Activated naive CD8-positive, alpha-beta T cell treated with anti-CD3 and anti-CD28 coated beads, Interleukin-2, amount 50 U/mL, for 24 hours (primary cell): ENCODE results near the gene PRKAR2B.
A peak's percentile ranks its signal among the peaks of the same experiment; 100 is the strongest.
"Not testable (repeated sequence)": the region's sequence is repeated elsewhere in the genome, so short reads cannot be mapped to it uniquely, and the experiment has no call there.

ENCODE experiments used
- ATAC-seq: fragments of 150-1000 bp; cut with Tn5 transposase; one replicate; pipeline ENCODE4 v1.10.0; 2021
- DNase-seq: peaks from one replicate; pipeline ENCODE4 v3.0.0; 2021
- H3K27ac Mint-ChIP-seq: one replicate; pipeline ENCODE4 v1.8.0; 2021; ENCODE audit warnings: mild to moderate bottlenecking, mixed read lengths
- H3K27me3 Mint-ChIP-seq: one replicate; pipeline ENCODE4 v1.8.0; 2021; ENCODE audit warnings: mixed read lengths
- H3K36me3 Mint-ChIP-seq: one replicate; pipeline ENCODE4 v1.8.0; 2021; ENCODE audit warnings: low read depth, mixed read lengths
- H3K4me1 Mint-ChIP-seq: one replicate; pipeline ENCODE4 v1.8.0; 2021; ENCODE audit warnings: mixed read lengths
- H3K4me3 Mint-ChIP-seq: one replicate; pipeline ENCODE4 v1.8.0; 2021; ENCODE audit warnings: mild to moderate bottlenecking, moderate library complexity, mixed read lengths
- H3K9me3 Mint-ChIP-seq: one replicate; pipeline ENCODE4 v1.8.0; 2021; ENCODE audit warnings: mixed read lengths

PRKAR2B gene

DNA sequence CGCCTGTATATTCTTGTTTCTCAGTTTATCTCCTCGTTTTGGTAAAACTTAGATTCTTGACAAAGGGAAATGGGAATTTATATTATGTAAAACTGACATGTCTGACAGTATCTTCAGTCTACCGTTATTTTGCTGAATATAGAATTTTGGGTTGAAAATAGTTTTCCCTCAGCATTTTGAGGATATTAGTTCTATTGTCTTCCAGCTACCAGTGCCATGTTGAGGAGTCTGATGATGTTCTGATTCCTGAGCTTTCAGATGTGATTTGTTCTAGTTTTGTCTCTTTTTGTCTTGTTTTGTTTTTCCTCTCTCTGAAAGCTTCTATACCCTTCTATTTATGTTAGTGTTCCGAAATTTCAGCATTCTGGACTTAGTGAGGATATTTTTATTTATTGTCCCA is 8.0 kb upstream of the PRKAR2B start:
- Mint-ChIP-seq H3K36me3 (no peaks in the 10 kb centered on the region), H3K4me1 (no peaks in the 10 kb centered on the region), H3K27ac (no peak overlapping the region), H3K4me3 (no peak overlapping the region), H3K9me3 (peaks cover 12% of the 10 kb centered on the region), H3K27me3 (peaks cover 4% of the 10 kb centered on the region)
- no peak for ATAC-seq
- DNase-seq, result no peak

- no peak overlapping the region for H3K27ac Mint-ChIP-seq
- H3K4me1 Mint-ChIP-seq, result no peaks in the 10 kb centered on the region
- ATAC-seq (no peak), DNase-seq (no peak)
- no peaks in the 10 kb centered on the region for H3K36me3 Mint-ChIP-seq
- peaks cover 4% of the 10 kb centered on the region for H3K27me3 Mint-ChIP-seq
- no peak overlapping the region for H3K4me3 Mint-ChIP-seq
- peaks cover 12% of the 10 kb centered on the region for H3K9me3 Mint-ChIP-seq
These were observed 6.5 kb upstream of the PRKAR2B start for GRCh38 chr7:107037717-107038603.

DNA sequence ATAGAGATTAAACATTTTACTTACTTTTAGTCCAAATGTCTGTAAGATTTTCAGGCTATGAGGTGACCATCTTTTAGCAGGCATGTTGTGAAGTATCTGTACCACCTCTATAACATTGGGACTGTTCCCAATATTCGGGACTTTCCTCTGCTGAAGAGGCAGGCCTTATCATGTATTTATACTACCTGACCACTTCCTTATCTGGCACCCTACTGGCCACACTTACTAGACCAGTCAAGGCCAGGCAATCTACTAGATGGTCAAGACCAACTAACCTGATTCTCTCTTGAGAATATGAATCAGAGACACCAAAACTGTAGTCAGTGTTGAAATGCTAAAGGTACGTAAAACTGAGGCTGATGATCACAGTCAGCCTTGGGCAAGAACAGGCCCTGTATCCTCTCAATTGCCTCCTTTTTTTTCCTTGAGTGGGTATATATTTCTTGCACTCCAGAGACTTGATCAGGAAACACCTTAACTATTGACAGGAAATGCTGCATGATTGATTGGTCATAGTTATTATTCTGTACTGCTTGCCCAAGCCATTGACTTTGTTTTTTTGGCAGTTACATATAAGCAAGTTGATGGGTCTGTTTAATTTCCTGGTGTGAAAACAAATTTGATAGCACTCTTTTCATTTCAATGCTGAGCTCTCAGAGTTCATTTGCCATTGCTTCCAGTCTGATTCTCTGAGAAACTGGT is 5.2 kb upstream of the PRKAR2B start:
- Mint-ChIP-seq H3K27me3 (peaks cover 6% of the 10 kb centered on the region), H3K4me3 (no peak overlapping the region), H3K27ac (no peak overlapping the region), H3K36me3 (no peaks in the 10 kb centered on the region), H3K9me3 (peaks cover 12% of the 10 kb centered on the region), H3K4me1 (peaks cover 3% of the 10 kb centered on the region)
- DNase-seq (no peak), ATAC-seq (no peak)

GRCh38 chr7:107041097-107041496 is 3.4 kb upstream of the PRKAR2B start:
- peaks cover 16% of the 10 kb centered on the region for H3K27me3 Mint-ChIP-seq
- H3K9me3 Mint-ChIP-seq, result peaks cover 12% of the 10 kb centered on the region
- no peak for DNase-seq
- ATAC-seq, result no peak
- peaks cover 9% of the 10 kb centered on the region for H3K4me1 Mint-ChIP-seq
- H3K4me3 Mint-ChIP-seq, result no peak overlapping the region
- H3K36me3 Mint-ChIP-seq, result no peaks in the 10 kb centered on the region
- H3K27ac Mint-ChIP-seq, result no peak overlapping the region

- H3K4me3 Mint-ChIP-seq, H3K27ac Mint-ChIP-seq, H3K4me1 Mint-ChIP-seq, ATAC-seq, DNase-seq, H3K36me3 Mint-ChIP-seq, H3K9me3 Mint-ChIP-seq: not testable (repeated sequence)
- peaks cover 21% of the 10 kb centered on the region for H3K27me3 Mint-ChIP-seq
These were observed 2.7 kb upstream of the PRKAR2B start for GRCh38 chr7:107041764-107042163.

- H3K4me3 Mint-ChIP-seq, H3K9me3 Mint-ChIP-seq, H3K27ac Mint-ChIP-seq, ATAC-seq, H3K36me3 Mint-ChIP-seq, DNase-seq, H3K4me1 Mint-ChIP-seq: not testable (repeated sequence)
- peaks cover 27% of the 10 kb centered on the region for H3K27me3 Mint-ChIP-seq
These were observed 2.1 kb upstream of the PRKAR2B start for GRCh38 chr7:107042326-107042910.

- ATAC-seq, result no peak
- H3K9me3 Mint-ChIP-seq, result no peaks in the 10 kb centered on the region
- H3K27ac Mint-ChIP-seq, result no peak overlapping the region
- H3K36me3 Mint-ChIP-seq, result no peaks in the 10 kb centered on the region
- H3K4me1 Mint-ChIP-seq, result peaks cover 9% of the 10 kb centered on the region
- DNase-seq, result no peak
- H3K4me3 Mint-ChIP-seq, result no peak overlapping the region
- H3K27me3 Mint-ChIP-seq, result peaks cover 30% of the 10 kb centered on the region
These were observed 1.0 kb upstream of the PRKAR2B start for GRCh38 chr7:107043491-107043890.

DNA sequence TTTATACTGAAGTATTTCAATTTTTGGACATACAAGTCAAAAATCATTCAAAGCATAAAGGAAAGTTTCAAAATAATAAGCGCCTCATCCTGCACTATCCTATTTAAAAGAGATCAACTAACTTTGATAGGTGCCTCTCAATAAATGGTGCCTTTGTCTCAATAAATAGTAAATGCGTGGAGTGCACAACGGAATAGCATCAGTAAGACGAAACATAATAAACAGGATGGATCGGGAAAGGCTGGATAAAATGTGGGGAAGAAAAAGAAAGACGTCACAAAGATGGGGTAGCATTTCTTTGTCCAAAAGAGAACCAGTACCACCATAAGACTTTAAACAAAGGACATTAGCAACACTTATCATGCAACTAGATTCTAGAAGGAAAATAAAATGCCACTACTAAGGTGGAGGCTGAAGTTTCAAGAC is 571 bp upstream of the PRKAR2B start:
- no peaks in the 10 kb centered on the region for H3K9me3 Mint-ChIP-seq
- H3K4me1 Mint-ChIP-seq, result peaks cover 9% of the 10 kb centered on the region
- H3K36me3 Mint-ChIP-seq, result no peaks in the 10 kb centered on the region
- DNase-seq, result no peak
- H3K27me3 Mint-ChIP-seq, result peaks cover 34% of the 10 kb centered on the region
- peak overlapping the region; percentile 30 for H3K27ac Mint-ChIP-seq
- H3K4me3 Mint-ChIP-seq, result peak overlapping the region; percentile 57
- ATAC-seq, result no peak

DNA sequence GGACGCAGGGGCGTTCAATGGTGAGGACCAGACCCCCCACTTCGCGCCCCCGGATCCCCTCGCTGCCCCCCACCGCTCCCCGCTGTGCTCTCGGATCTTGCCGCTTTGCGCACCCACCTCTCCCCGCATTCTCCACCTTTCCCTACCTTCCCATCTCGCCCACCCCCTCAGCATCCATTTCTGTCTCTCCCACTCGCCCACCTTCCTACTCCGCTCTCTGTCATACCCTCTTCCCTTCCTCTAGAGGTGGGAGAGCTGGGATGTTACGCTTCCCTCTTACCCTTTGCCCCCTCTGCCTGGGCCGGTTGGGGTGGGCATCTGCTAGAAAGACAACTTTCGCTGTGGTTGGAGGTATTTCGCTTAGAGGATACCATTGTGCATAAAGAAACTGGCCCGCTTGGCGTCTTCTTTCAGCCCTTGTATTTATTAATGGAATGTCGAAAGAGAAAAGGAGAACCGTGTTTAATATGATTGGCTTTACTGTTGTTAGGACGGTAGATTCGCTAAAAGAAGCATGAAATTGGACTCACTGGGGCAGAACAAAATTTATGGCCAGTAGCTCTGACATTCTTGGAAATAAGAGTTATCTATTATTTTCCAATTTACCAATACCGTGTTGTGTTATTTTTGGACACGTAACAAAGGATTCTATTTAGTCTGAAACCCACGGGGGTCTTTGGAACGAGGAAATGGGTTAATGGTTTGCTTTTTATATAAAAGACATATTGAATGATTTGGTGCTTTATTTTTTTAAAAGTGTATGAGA is 873 bp downstream of the PRKAR2B start:
- H3K27ac Mint-ChIP-seq, result no peak overlapping the region
- peak overlapping the region; percentile 79 for H3K4me3 Mint-ChIP-seq
- DNase-seq (no peak), ATAC-seq (no peak)
- peaks cover 9% of the 10 kb centered on the region for H3K4me1 Mint-ChIP-seq
- H3K27me3 Mint-ChIP-seq, result peaks cover 42% of the 10 kb centered on the region
- no peaks in the 10 kb centered on the region for H3K9me3 Mint-ChIP-seq
- no peaks in the 10 kb centered on the region for H3K36me3 Mint-ChIP-seq

DNA sequence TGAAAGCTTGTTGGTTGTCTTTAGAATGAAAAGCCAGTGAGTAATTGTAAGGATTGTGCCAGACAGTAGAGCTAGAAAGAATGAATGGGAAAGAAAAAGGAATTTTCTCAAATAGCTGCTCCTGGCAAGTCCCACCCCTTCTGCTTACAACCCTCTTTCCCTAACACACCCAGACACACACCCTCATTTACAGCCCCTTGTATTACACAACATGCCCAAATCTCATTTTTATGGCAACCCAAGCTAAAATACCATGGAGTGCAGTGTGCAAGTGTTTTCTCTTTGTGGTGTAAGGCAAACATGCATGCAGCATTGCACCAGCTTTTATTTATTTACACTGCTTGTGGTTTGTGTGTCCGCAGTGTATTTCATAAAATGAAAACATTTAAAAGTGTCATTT is 1.5 kb downstream of the PRKAR2B start:
- peaks cover 46% of the 10 kb centered on the region for H3K27me3 Mint-ChIP-seq
- H3K9me3 Mint-ChIP-seq, result no peaks in the 10 kb centered on the region
- DNase-seq (no peak), ATAC-seq (no peak)
- H3K4me1 Mint-ChIP-seq, result peaks cover 9% of the 10 kb centered on the region
- peak overlapping the region; percentile 9 for H3K4me3 Mint-ChIP-seq
- no peak overlapping the region for H3K27ac Mint-ChIP-seq
- no peaks in the 10 kb centered on the region for H3K36me3 Mint-ChIP-seq

DNA sequence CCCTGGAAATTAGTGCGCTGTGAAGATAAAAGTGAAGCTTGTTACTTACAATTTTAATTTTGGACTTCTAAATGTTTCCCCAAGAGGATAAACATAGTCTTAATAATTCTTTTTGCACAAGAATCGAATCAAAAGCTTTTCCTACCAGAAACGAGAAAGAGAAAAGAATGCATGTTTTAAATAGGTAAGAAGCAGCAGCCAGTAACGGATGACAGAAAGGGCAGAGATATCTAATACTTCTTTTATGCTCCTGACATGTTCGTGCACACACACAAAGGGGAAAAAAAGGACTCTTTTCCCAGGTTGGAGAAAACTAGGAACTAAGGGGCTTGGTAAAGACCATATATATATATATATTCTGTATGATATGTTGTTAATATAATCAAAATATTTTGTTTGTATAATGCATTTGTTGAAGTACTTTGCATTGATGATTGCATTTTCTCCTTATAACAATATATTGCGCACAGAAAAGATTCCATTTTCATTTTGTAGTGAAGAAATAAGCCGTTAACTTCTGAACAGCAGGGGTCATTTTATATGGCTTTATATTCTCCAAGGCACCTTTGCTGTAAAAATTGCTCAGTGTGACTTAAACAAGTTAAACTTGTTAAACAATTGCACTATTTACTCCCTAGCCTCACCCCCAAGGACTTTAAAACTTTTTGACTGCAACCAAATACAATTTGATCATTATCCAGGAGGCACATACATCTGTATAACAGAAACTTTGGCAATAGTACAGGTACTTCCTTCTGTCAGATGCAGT is 2.2 kb downstream of the PRKAR2B start:
- ATAC-seq, result no peak
- no peak overlapping the region for H3K4me3 Mint-ChIP-seq
- peaks cover 46% of the 10 kb centered on the region for H3K27me3 Mint-ChIP-seq

GRCh38 chr7:107047902-107048782 is 3.6 kb downstream of the PRKAR2B start:
- Mint-ChIP-seq H3K27ac (no peak overlapping the region), H3K27me3 (peaks cover 46% of the 10 kb centered on the region), H3K9me3 (no peaks in the 10 kb centered on the region), H3K4me1 (peaks cover 17% of the 10 kb centered on the region), H3K4me3 (no peak overlapping the region), H3K36me3 (no peaks in the 10 kb centered on the region)
- DNase-seq (peak; percentile 4), ATAC-seq (no peak)

More for the DNA sequence above, 2.2 kb downstream of the PRKAR2B start:
- no peaks in the 10 kb centered on the region for H3K9me3 Mint-ChIP-seq
- H3K4me1 Mint-ChIP-seq, result peaks cover 15% of the 10 kb centered on the region
- no peak overlapping the region for H3K27ac Mint-ChIP-seq
- no peak for DNase-seq
- no peaks in the 10 kb centered on the region for H3K36me3 Mint-ChIP-seq

DNA sequence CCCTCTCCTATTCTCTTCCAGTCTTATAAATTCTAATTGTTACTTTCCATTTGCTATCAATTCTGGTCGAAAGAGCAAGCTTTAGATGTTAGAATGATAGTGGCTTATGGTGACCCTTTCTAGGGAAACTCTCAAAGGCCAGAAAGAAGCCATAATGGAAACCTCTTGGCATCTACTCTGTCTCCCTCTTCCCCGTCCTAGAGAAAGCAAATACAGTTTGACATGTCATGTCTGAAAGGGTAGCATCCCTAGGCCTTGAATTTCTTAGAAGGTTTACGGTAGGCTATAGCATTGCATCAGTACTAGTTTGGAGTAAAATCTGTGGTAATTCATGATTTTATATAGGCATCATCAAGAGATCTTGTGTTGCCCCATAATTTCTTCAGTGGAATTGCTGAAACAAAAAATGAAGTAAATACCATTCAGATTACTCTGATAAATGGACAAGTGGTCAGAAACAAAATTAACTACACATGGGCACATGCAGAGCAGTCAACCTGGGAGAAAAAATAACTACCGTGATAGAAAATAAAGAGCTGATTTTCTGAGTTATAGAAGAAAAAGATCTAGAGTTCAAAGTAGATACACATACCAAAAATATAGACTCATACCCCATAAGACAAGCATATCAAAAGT is 4.4 kb downstream of the PRKAR2B start:
- peaks cover 16% of the 10 kb centered on the region for H3K4me1 Mint-ChIP-seq
- H3K36me3 Mint-ChIP-seq, result no peaks in the 10 kb centered on the region
- H3K27me3 Mint-ChIP-seq, result peaks cover 45% of the 10 kb centered on the region
- H3K27ac Mint-ChIP-seq, result no peak overlapping the region
- no peak overlapping the region for H3K4me3 Mint-ChIP-seq
- ATAC-seq (no peak), DNase-seq (no peak)
- no peaks in the 10 kb centered on the region for H3K9me3 Mint-ChIP-seq
